GM13976 (cell line): ENCODE results near the gene ARAP3.

Source experiments
- DNase-seq: peaks from one replicate; pipeline ENCODE4 v3.0.0; 2012; ENCODE audit warnings: low spot score
- CTCF ChIP-seq: IDR thresholded peaks from 2 replicates; pipeline ENCODE4 v1.5.1; 2012; ENCODE audit warnings: borderline replicate concordance, mild to moderate bottlenecking; ENCODE audit not compliant: insufficient read depth; ENCODE audit errors: extremely low read depth, missing control alignments, control extremely low read depth
- in situ Hi-C: fragments of 300-500 bp; cut with MboI; formaldehyde crosslinking; loops from one replicate; pipeline ENCODE4 v1.12.0; 2022; ENCODE audit warnings: low sequenced_read_pairs, mixed read lengths, inconsistent platforms; ENCODE audit not compliant: unreplicated experiment

Gene ARAP3

GRCh38 chr5:141656396-141656795, 25.6 kb downstream of the ARAP3 start:
- in situ Hi-C loops, result no loop called here
- no peak for DNase-seq
- TF ChIP-seq CTCF, result no peak

DNA sequence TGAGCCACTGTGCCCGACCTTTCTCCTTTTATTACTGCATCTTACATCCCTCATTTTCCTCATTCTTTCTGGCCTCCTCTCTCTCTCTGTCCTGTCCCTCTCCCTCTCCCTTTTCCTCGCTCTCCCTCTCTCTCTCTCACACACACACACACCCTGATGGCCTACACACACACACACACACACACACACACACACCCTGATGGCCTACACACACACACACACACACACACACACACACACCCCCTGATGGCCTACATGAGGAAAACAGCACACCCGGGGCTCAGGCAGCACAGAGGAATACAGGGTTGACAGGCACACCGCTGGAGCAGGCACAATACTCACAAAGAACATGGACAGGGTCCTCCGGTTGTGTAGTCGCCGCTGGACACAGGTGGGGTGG, 27.0 kb downstream of the ARAP3 start:
- DNase-seq, result no peak
- in situ Hi-C loops, result no loop called here
- TF ChIP-seq CTCF, result no peak

- in situ Hi-C loops, result no loop called here
- DNase-seq, result no peak
- no peak for TF ChIP-seq CTCF
These were observed 27.7 kb downstream of the ARAP3 start for GRCh38 chr5:141654298-141654697.

DNA sequence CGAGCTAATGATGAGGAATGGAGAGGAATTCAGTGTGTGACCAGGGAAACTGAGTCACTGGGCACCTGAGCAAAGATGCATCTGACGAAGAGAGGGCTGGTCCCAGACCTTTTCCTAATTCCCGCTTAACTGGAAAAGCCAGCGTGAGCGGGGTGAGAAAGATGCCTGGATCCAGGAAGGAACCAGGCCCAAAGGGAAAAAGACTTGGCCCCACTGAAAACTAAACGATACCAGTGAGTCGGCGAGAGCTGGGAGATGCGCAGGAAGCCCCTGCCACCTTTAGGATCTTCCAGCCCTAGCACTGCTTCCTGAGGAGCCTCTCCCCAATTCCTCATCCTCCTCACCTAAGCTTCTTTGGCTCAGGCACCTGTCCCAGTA, 30.3 kb downstream of the ARAP3 start:
- in situ Hi-C loops, result no loop called here
- DNase-seq, result no peak
- TF ChIP-seq CTCF, result no peak

- DNase-seq, result peak; percentile 100
- in situ Hi-C loops, result no loop called here
- no peak for TF ChIP-seq CTCF
These were observed 30.9 kb downstream of the ARAP3 start, which contains the start of gene FCHSD1 for GRCh38 chr5:141650851-141651727. Gene FCHSD1 (minus strand): TSS chr5:141651418. CDS start chr5:141651368, 50 bp downstream.

GRCh38 chr5:141649972-141650371, 32.1 kb downstream of the ARAP3 start:
- in situ Hi-C loops, result no loop called here
- no peak for TF ChIP-seq CTCF
- DNase-seq, result no peak
